DOHH2 (cell line): Measurements from ENCODE around the gene OPRL1.
A peak's percentile ranks its signal among the peaks of the same experiment; 100 is the strongest.

Source experiments
- H3F3A ChIP-seq: fragments of 200-600 bp; sonication (generic), shearing (Covaris generic); 2 replicates; pipeline ENCODE4 v1.6.0; 2016; ENCODE audit warnings: antibody characterized with exemption, mild to moderate bottlenecking; ENCODE audit not compliant: control insufficient read depth, insufficient read depth
- H3K27ac ChIP-seq: fragments of 200-600 bp; sonication (generic); 2 replicates; pipeline ENCODE4 v1.5.1; 2014; ENCODE audit warnings: low read depth, mild to moderate bottlenecking, low read length, moderate library complexity
- H3K27me3 ChIP-seq: fragments of 200-600 bp; sonication (generic); 2 replicates; pipeline ENCODE4 v1.6.1; 2014; ENCODE audit warnings: mild to moderate bottlenecking, low read length, mixed read lengths; ENCODE audit not compliant: control insufficient read depth
- H3K36me3 ChIP-seq: fragments of 200-600 bp; sonication (generic); 2 replicates; pipeline ENCODE4 v1.6.1; 2014; ENCODE audit warnings: mild to moderate bottlenecking, low read length, moderate library complexity, mixed read lengths; ENCODE audit not compliant: control insufficient read depth
- H3K4me1 ChIP-seq: fragments of 200-600 bp; sonication (generic); 2 replicates; pipeline ENCODE4 v1.6.1; 2014; ENCODE audit warnings: mild to moderate bottlenecking, low read length, mixed read lengths; ENCODE audit not compliant: control insufficient read depth
- H3K4me2 ChIP-seq: fragments of 200-600 bp; sonication (generic); 2 replicates; pipeline ENCODE4 v1.6.0; 2014; ENCODE audit warnings: mild to moderate bottlenecking, low read length, moderate library complexity
- H3K4me3 ChIP-seq: fragments of 200-600 bp; sonication (generic); 2 replicates; pipeline ENCODE4 v1.5.1; 2014; ENCODE audit warnings: mild to moderate bottlenecking, low read length, mixed read lengths
- H3K79me2 ChIP-seq: fragments of 200-600 bp; sonication (generic); 2 replicates; pipeline ENCODE4 v1.6.1; 2014; ENCODE audit warnings: mild to moderate bottlenecking, low read length, mixed read lengths; ENCODE audit not compliant: control insufficient read depth
- H3K9me2 ChIP-seq: fragments of 200-600 bp; sonication (generic); replicated peaks from 2 replicates; pipeline ENCODE4 v1.6.1; 2014; ENCODE audit warnings: mild to moderate bottlenecking, low read length, mixed read lengths; ENCODE audit not compliant: control insufficient read depth
- H3K9me3 ChIP-seq: fragments of 200-600 bp; sonication (generic); 2 replicates; pipeline ENCODE4 v1.6.1; 2014; ENCODE audit warnings: antibody characterized with exemption, low read length, mixed read lengths; ENCODE audit not compliant: control insufficient read depth, insufficient read depth
- H4K20me1 ChIP-seq: fragments of 200-600 bp; sonication (generic); 2 replicates; pipeline ENCODE4 v1.6.0; 2014; ENCODE audit warnings: low read depth, mild to moderate bottlenecking, antibody characterized with exemption, low read length, moderate library complexity; ENCODE audit not compliant: control insufficient read depth, insufficient read depth
- CTCF ChIP-seq: fragments of 200-600 bp; sonication (generic); IDR thresholded peaks from one replicate; pipeline ENCODE4 v1.5.1; 2014; ENCODE audit warnings: antibody characterized with exemption, mild to moderate bottlenecking, low read depth, low read length; ENCODE audit not compliant: poor library complexity, severe bottlenecking
- EZH2phosphoT487 ChIP-seq: fragments of 200-600 bp; sonication (generic); IDR thresholded peaks from 2 replicates; pipeline ENCODE4 v1.6.1; 2017; ENCODE audit warnings: borderline replicate concordance, mild to moderate bottlenecking, antibody characterized with exemption, low read length, moderate library complexity, mixed read lengths

The OPRL1 gene

GRCh38 chr20:64037498-64038213 lies 42.2 kb upstream of the OPRL1 start:
- H3K4me2 ChIP-seq = peak overlapping the region; percentile 84
- H4K20me1 ChIP-seq = no peaks in the 10 kb centered on the region
- peaks cover 76% of the 10 kb centered on the region for H3K4me1 ChIP-seq
- H3K27ac ChIP-seq = peak overlapping the region; percentile 70
- no peaks in the 10 kb centered on the region for H3K9me2 ChIP-seq
- peaks cover 15% of the 10 kb centered on the region; the same call in 1 of the 2 replicates for H3F3A ChIP-seq
- TF ChIP-seq EZH2phosphoT487 (no peak), CTCF (no peak)
- H3K9me3 ChIP-seq = no peaks in the 10 kb centered on the region
- H3K4me3 ChIP-seq = peak overlapping the region; percentile 74
- no peaks in the 10 kb centered on the region for H3K79me2 ChIP-seq
- no peaks in the 10 kb centered on the region for H3K27me3 ChIP-seq
- peaks cover 21% of the 10 kb centered on the region for H3K36me3 ChIP-seq

GRCh38 chr20:64038224-64038564 lies 41.7 kb upstream of the OPRL1 start:
- no peaks in the 10 kb centered on the region for H3K27me3 ChIP-seq
- H3K9me2 ChIP-seq = no peaks in the 10 kb centered on the region
- no peaks in the 10 kb centered on the region for H3K79me2 ChIP-seq
- H3K4me3 ChIP-seq = peak overlapping the region; percentile 74
- H3K4me2 ChIP-seq = peak overlapping the region; percentile 84
- H3K9me3 ChIP-seq = no peaks in the 10 kb centered on the region
- H4K20me1 ChIP-seq = no peaks in the 10 kb centered on the region
- no peak for TF ChIP-seq EZH2phosphoT487
- no peak for TF ChIP-seq CTCF
- H3K27ac ChIP-seq = peak overlapping the region; percentile 70
- H3K4me1 ChIP-seq = peaks cover 76% of the 10 kb centered on the region
- peaks cover 21% of the 10 kb centered on the region for H3K36me3 ChIP-seq
- peaks cover 15% of the 10 kb centered on the region for H3F3A ChIP-seq

- Histone ChIP-seq H3K4me3 (peak overlapping the region; percentile 74), H3K27me3 (no peaks in the 10 kb centered on the region), H3F3A (peaks cover 20% of the 10 kb centered on the region), H3K4me2 (peak overlapping the region; percentile 84), H3K36me3 (peaks cover 20% of the 10 kb centered on the region), H3K27ac (peak overlapping the region; percentile 70), H4K20me1 (no peaks in the 10 kb centered on the region), H3K9me3 (no peaks in the 10 kb centered on the region), H3K9me2 (no peaks in the 10 kb centered on the region), H3K4me1 (peaks cover 76% of the 10 kb centered on the region), H3K79me2 (no peaks in the 10 kb centered on the region)
- TF ChIP-seq EZH2phosphoT487 (no peak), CTCF (peak; percentile 58)
These were observed 41.2 kb upstream of the OPRL1 start for GRCh38 chr20:64038565-64039292.
